GM12878 (cell line): ENCODE data around the gene ATAD2B. TPM values are rescaled to one million over a fixed set of nuclear protein-coding genes. Genes with fewer than 3 reads are reported as not detected.

Source experiments
- BCL11A ChIP-seq: IDR thresholded peaks from 2 replicates; pipeline ENCODE4 v1.6.1; 2011; ENCODE audit warnings: low read depth, low read length
- CBFB ChIP-seq: IDR thresholded peaks from 2 replicates; pipeline ENCODE4 v1.6.1; 2016; ENCODE audit warnings: antibody characterized with exemption, low read depth
- ETV6 ChIP-seq, 2 experiments: fragments of 450-650 bp in 1 of 2; IDR thresholded peaks in 1 of 2; conservative IDR thresholded peaks in 1 of 2; 2 replicates each; pipeline ENCODE4 v1.6.1; 2014; ENCODE audit warnings: antibody characterized with exemption in 1 of 2, borderline replicate concordance in 1 of 2, low read depth in 1 of 2, mild to moderate bottlenecking in 1 of 2, moderate library complexity in 1 of 2
- FOS ChIP-seq: IDR thresholded peaks from 3 replicates; pipeline ENCODE4 v1.6.1; 2011; ENCODE audit warnings: borderline replicate concordance; ENCODE audit not compliant: insufficient read length; ENCODE audit errors: extremely low read depth
- FOXM1 ChIP-seq: IDR thresholded peaks from 2 replicates; pipeline ENCODE4 v1.6.1; 2012; ENCODE audit warnings: low read depth, mild to moderate bottlenecking, inconsistent platforms, low read length, moderate library complexity
- IKZF1 ChIP-seq: fragments of 450-650 bp; conservative IDR thresholded peaks from 2 replicates; pipeline ENCODE4 v1.6.1; 2017; ENCODE audit warnings: antibody characterized with exemption, mild to moderate bottlenecking
- JUNB ChIP-seq: IDR thresholded peaks from 2 replicates; pipeline ENCODE4 v1.6.1; 2016; ENCODE audit warnings: antibody characterized with exemption, mild to moderate bottlenecking
- NBN ChIP-seq: fragments of 450-650 bp; IDR thresholded peaks from 2 replicates; pipeline ENCODE4 v1.6.1; 2016
- NR2C1 ChIP-seq: fragments of 450-650 bp; IDR thresholded peaks from 2 replicates; pipeline ENCODE4 v1.6.1; 2017; ENCODE audit warnings: antibody characterized with exemption, mild to moderate bottlenecking, moderate library complexity
- POLR2AphosphoS2 ChIP-seq: IDR thresholded peaks from 2 replicates; pipeline ENCODE4 v1.6.1; 2011; ENCODE audit warnings: low read depth, mild to moderate bottlenecking, low read length, improper control_type of control experiment, moderate library complexity
- SPI1 ChIP-seq: IDR thresholded peaks from 2 replicates; pipeline ENCODE4 v1.6.1; 2011; ENCODE audit warnings: low read depth, mild to moderate bottlenecking, low read length, moderate library complexity, borderline replicate concordance; ENCODE audit not compliant: insufficient read depth
- SREBF2 ChIP-seq: IDR thresholded peaks from 2 replicates; pipeline ENCODE4 v1.6.1; 2012; ENCODE audit warnings: mild to moderate bottlenecking, low read length
- WRNIP1 ChIP-seq: IDR thresholded peaks from 2 replicates; pipeline ENCODE4 v1.6.1; 2011; ENCODE audit warnings: low read depth, low read length, improper control_type of control experiment, borderline replicate concordance
- ZBED1 ChIP-seq: IDR thresholded peaks from 2 replicates; pipeline ENCODE4 v1.6.1; 2016; ENCODE audit warnings: borderline replicate concordance
- ZNF207 ChIP-seq: fragments of 450-650 bp; IDR thresholded peaks from 2 replicates; pipeline ENCODE4 v1.6.1; 2014; ENCODE audit warnings: antibody characterized with exemption, mild to moderate bottlenecking, borderline replicate concordance
- ZZZ3 ChIP-seq: IDR thresholded peaks from 2 replicates; pipeline ENCODE4 v1.6.1; 2011; ENCODE audit warnings: low read depth; ENCODE audit not compliant: control insufficient read depth, insufficient read length
- polyA plus RNA-seq, 11 experiments: library from polyadenylated mRNA; depleted of rRNA in 4 of 11; unstranded in 6 of 11; stranded (reverse) in 5 of 11; fragments of >200 nt; fragmentation: Nextera tagmentation in 4 of 11; fragmentation: Illumina TruSeq in 1 of 11; extraction: Ambion mirVana in 4 of 11; extraction: Trizol in 1 of 11; gene quantifications; 1 replicate in 1 of 11; 2 replicates in 10 of 11; pipeline versions ENCODE4 v1.2.1 to v1.2.3, GENCODE V29; 2011 to 2016; ENCODE audit warnings: inconsistent platforms in 2 of 11, missing spikeins in 2 of 11, low read depth in 1 of 11
- total RNA-seq, 4 experiments: library from RNA; depleted of rRNA in 3 of 4; stranded (reverse); fragments of >200 nt in 3 of 4; fragmentation: Illumina TruSeq in 1 of 4; extraction: Trizol in 1 of 4; gene quantifications; 2 replicates each; pipeline versions ENCODE4 v1.2.1 to v1.2.3, GENCODE V29; 2013 to 2021
- TF ChIP-seq, protein P1 (sequence below): fragments of 450-650 bp; IDR thresholded peaks from 2 replicates; pipeline ENCODE4 v1.6.1; 2016; ENCODE audit warnings: mild to moderate bottlenecking, moderate library complexity, borderline replicate concordance
- TF ChIP-seq, protein P2 (sequence below): IDR thresholded peaks from 2 replicates; pipeline ENCODE4 v1.6.1; 2012; ENCODE audit warnings: mild to moderate bottlenecking, low read depth, low read length
- TF ChIP-seq, protein P3 (sequence below): fragments of 450-650 bp; formaldehyde crosslinking; IDR thresholded peaks from 2 replicates; pipeline ENCODE4 v1.4.0; 2022; ENCODE audit warnings: mild to moderate bottlenecking, moderate library complexity

Gene ATAD2B
- total and polyA plus RNA-seq, 10 of the 15 experiments (the other 5 are each of a cell fraction or from before 2014, with no cell fraction given): 3.6 to 29.9 (median 16.8) TPM

GRCh38 chr2:23926750-23927571 lies at the start of gene ATAD2B (continued):
- TF ChIP-seq, protein P1, sequence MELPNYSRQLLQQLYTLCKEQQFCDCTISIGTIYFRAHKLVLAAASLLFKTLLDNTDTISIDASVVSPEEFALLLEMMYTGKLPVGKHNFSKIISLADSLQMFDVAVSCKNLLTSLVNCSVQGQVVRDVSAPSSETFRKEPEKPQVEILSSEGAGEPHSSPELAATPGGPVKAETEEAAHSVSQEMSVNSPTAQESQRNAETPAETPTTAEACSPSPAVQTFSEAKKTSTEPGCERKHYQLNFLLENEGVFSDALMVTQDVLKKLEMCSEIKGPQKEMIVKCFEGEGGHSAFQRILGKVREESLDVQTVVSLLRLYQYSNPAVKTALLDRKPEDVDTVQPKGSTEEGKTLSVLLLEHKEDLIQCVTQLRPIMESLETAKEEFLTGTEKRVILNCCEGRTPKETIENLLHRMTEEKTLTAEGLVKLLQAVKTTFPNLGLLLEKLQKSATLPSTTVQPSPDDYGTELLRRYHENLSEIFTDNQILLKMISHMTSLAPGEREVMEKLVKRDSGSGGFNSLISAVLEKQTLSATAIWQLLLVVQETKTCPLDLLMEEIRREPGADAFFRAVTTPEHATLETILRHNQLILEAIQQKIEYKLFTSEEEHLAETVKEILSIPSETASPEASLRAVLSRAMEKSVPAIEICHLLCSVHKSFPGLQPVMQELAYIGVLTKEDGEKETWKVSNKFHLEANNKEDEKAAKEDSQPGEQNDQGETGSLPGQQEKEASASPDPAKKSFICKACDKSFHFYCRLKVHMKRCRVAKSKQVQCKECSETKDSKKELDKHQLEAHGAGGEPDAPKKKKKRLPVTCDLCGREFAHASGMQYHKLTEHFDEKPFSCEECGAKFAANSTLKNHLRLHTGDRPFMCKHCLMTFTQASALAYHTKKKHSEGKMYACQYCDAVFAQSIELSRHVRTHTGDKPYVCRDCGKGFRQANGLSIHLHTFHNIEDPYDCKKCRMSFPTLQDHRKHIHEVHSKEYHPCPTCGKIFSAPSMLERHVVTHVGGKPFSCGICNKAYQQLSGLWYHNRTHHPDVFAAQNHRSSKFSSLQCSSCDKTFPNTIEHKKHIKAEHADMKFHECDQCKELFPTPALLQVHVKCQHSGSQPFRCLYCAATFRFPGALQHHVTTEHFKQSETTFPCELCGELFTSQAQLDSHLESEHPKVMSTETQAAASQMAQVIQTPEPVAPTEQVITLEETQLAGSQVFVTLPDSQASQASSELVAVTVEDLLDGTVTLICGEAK: no peak; the same call in 1 of the 2 replicates
- TF ChIP-seq SPI1 (no peak), POLR2AphosphoS2 (peak; percentile 68; the same call in 1 of the 2 replicates), FOXM1 (peak; percentile 64; the same call in 1 of the 2 replicates), NR2C1 (peak; percentile 39; the same call in 1 of the 2 replicates), NBN (peak; percentile 98), IKZF1 (peak; percentile 96), ZBED1 (peak; percentile 18; the same call in 1 of the 2 replicates), ZNF207 (peak; percentile 96), WRNIP1 (no peak), FOS (no peak), SREBF2 (no peak), CBFB (peak; percentile 94), ETV6 (conservative IDR thresholded peaks at IDR 0.05 in 1 of 2, IDR thresholded peaks at IDR 0.05 in 1 of 2; ENCODE audit: borderline replicate concordance in 1 of 2, low read depth in 1 of 2) (peak in 1 of 2 experiments; percentile 64; a peak in 2 of 4 replicates), BCL11A (peak; percentile 21; the same call in 1 of the 2 replicates), JUNB (peak; percentile 16; the same call in 1 of the 2 replicates), ZZZ3 (no peak)
- TF ChIP-seq, protein P2, sequence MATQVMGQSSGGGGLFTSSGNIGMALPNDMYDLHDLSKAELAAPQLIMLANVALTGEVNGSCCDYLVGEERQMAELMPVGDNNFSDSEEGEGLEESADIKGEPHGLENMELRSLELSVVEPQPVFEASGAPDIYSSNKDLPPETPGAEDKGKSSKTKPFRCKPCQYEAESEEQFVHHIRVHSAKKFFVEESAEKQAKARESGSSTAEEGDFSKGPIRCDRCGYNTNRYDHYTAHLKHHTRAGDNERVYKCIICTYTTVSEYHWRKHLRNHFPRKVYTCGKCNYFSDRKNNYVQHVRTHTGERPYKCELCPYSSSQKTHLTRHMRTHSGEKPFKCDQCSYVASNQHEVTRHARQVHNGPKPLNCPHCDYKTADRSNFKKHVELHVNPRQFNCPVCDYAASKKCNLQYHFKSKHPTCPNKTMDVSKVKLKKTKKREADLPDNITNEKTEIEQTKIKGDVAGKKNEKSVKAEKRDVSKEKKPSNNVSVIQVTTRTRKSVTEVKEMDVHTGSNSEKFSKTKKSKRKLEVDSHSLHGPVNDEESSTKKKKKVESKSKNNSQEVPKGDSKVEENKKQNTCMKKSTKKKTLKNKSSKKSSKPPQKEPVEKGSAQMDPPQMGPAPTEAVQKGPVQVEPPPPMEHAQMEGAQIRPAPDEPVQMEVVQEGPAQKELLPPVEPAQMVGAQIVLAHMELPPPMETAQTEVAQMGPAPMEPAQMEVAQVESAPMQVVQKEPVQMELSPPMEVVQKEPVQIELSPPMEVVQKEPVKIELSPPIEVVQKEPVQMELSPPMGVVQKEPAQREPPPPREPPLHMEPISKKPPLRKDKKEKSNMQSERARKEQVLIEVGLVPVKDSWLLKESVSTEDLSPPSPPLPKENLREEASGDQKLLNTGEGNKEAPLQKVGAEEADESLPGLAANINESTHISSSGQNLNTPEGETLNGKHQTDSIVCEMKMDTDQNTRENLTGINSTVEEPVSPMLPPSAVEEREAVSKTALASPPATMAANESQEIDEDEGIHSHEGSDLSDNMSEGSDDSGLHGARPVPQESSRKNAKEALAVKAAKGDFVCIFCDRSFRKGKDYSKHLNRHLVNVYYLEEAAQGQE: 0 out of 2 replicates have a peak, but pooled peaks have one; percentile 8
- TF ChIP-seq, protein P3, sequence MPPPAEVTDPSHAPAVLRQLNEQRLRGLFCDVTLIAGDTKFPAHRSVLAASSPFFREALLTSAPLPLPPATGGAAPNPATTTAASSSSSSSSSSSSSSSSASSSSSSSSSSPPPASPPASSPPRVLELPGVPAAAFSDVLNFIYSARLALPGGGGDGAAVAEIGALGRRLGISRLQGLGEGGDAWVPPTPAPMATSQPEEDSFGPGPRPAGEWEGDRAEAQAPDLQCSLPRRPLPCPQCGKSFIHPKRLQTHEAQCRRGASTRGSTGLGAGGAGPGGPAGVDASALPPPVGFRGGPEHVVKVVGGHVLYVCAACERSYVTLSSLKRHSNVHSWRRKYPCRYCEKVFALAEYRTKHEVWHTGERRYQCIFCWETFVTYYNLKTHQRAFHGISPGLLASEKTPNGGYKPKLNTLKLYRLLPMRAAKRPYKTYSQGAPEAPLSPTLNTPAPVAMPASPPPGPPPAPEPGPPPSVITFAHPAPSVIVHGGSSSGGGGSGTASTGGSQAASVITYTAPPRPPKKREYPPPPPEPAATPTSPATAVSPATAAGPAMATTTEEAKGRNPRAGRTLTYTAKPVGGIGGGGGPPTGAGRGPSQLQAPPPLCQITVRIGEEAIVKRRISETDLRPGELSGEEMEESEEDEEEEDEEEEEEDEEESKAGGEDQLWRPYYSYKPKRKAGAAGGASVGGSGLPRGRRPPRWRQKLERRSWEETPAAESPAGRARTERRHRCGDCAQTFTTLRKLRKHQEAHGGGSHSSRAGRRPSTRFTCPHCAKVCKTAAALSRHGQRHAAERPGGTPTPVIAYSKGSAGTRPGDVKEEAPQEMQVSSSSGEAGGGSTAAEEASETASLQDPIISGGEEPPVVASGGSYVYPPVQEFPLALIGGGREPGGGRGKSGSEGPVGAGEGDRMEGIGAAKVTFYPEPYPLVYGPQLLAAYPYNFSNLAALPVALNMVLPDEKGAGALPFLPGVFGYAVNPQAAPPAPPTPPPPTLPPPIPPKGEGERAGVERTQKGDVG: no peak
